Activated CD8-positive, alpha-beta memory T cell treated with anti-CD3 and anti-CD28 coated beads, Interleukin-2, amount 50 U/mL, for 1 hour (primary cell): ENCODE data around the gene MAGEE1.

Experiments
- DNase-seq: peaks from one replicate; pipeline ENCODE4 v3.0.0-alpha.2; 2020; ENCODE audit errors: extremely low read depth

Gene MAGEE1

DNA sequence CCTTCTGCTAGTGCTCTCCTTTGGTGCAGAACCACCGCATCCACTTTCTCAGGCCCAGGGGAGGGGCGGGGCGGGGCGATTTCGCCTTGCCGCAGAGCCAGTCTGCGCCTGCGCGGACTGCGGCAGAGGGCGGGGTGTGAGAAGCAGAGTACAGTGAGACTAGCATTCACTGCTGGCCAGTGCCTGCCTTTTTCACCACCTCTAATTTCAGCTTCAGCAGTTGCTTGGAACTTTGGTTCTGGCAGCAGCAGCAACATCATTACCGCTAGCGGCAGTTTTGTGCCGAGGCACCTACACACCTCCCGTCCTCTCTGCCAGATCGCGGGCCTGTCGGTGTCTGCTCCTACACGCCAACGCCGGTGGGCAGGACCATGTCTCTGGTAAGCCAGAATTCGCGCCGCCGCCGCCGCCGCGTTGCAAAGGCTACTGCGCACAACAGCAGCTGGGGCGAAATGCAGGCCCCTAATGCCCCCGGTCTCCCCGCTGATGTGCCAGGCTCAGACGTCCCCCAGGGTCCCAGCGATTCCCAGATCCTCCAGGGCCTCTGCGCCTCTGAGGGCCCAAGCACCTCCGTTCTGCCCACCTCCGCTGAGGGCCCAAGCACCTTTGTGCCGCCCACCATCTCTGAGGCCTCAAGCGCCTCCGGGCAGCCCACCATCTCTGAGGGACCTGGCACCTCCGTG is at the start of gene MAGEE1:
TSS of gene MAGEE1 (plus strand) at position 151 of the 683 bp plus-strand sequence. CDS start at position 372, 221 bp downstream.
- peak; percentile 36 for DNase-seq

DNA sequence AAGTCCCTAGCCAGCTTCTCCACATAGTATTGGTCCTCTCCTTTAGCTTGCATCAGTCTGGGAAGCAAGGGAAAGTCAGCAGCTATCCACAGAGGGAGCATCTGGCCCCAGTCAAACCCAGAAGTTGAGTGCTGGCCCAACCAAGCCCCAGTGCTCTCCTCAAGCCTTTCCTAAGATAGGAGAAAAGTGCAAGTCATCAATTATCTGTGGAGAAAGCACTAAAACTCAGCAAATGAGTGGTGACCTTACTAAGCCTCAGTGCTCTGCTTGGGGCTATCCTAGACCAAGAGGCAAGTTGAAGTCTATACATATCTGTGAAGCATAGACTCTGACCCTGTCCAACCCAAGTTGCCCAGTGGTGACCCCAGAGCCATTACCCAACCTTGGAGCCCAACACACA is 28.5 kb upstream of the MAGEE1 start:
- DNase-seq = no peak

DNA sequence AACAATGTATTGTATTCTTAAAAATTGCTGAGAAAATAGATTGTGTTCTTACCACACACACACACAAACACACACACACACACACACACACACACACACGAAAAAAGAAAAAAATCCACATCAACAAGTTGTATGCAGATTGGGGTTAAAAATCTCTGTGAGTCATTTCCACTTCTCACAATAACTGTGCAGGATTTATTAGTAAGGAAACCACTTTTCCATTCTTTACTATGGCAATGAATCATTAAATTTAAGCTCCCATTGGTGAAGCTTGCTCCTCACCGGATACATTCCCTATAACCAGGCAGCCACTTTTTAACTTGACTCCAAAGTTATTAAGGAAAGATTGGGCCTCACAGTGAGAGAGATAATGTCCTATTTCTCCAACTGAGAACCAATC is 19.7 kb upstream of the MAGEE1 start:
- DNase-seq = no peak

DNA sequence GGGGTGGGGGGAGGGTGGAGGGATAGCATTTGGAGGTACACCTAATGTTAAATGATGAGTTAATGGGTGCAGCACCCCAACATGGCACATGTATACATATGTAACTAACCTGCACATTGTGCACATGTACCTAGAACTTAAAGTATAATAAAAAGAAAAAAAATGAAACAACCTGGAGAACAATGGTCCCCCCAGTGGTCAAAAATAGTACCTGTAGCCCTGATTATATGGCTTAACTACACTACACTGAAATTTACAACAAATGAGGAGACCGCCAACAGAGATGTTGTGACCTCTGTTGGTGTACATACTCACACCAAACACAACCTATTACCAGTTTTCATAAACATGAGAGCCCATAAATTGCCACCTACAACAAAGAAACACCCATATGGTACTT is 7.3 kb upstream of the MAGEE1 start:
- DNase-seq = no peak

DNA sequence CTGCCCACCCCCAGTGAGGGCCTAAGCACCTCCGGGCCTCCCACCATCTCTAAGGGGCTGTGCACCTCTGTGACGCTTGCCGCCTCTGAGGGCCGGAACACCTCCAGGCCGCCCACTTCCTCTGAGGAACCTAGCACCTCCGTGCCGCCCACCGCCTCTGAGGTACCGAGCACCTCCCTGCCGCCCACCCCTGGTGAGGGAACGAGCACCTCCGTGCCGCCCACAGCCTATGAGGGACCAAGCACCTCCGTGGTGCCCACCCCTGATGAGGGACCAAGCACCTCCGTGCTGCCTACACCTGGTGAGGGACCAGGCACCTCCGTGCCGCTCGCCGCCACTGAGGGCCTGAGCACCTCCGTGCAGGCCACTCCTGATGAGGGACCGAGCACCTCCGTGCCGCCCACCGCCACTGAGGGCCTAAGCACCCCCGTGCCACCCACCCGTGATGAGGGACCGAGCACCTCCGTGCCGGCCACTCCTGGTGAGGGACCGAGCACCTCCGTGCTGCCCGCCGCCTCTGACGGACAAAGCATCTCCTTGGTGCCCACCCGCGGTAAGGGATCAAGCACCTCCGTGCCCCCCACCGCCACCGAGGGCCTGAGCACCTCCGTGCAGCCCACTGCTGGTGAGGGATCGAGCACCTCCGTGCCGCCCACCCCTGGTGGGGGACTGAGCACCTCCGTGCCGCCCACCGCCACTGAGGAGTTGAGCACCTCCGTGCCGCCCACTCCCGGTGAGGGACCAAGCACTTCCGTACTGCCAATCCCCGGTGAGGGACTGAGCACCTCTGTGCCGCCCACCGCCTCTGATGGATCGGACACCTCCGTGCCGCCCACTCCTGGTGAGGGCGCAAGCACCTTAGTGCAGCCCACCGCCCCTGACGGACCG is 977 bp downstream of the MAGEE1 start:
- no peak for DNase-seq

- no peak for DNase-seq
Measured at GRCh38 chrX:76433219-76433618, 5.7 kb downstream of the MAGEE1 start.

DNA sequence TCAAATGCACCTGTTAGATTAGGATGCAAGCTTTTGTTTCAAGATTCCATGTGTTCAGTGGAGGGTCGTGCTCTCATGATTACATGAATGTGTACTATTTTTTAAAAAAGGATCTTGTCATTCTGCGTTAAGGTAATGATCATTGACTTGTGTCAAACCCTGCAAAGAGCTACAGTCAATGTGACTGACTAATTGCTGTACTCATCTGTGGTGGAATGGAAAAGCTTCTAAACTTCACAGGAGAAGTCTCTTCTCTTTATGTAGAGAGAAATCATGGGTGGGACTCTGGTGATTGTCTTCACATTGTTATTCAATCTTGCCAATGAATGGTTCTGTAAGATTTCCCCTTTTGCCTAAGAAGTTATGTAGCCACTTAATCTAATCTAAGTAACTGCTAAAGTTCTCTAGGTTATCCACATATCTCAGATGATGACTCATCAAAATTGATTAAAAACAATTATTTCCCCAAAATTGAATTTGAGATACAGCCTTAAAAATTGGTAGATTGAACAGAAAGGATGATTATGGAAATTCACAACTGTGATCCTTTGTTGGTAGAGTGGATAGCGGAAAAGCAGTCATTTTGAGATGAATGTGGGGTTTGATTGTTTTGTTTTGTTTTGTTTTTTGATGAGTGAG is 6.7 kb downstream of the MAGEE1 start:
- no peak for DNase-seq

- no peak for DNase-seq
Measured at GRCh38 chrX:76439188-76439587, 11.7 kb downstream of the MAGEE1 start.

DNA sequence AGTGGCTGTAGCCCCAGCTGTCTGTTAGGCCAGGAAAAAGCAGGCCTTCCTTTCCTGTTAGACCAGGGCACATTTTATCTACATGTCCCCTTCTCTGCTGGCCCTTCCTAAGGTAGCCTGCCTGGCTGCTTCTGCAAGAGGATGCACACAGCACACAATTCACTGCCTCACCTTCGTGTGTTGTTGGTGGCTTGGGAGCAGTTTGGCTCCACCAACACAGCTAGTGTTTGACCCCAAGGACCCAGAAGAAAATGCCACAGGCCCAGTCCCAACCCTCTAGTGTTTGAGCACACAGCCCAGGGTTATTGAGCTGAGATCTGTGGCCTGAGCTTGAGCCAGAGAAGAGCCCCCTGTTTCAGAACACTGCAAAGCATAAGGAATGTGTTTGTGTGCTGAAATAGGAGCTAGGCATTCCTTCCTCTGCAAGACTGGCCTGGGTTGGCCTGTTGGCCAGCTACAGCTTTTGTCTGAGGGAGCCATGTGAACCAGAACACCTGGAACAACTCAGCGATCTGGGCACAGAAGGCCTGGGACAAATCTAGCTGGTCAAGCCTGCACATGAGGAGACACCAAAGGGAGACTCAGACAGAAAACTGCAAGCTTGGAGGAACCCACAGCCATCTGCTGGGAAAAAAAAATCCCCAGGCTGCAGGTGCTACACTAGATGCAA is 26.4 kb downstream of the MAGEE1 start:
- DNase-seq = no peak

- no peak for DNase-seq
Measured at GRCh38 chrX:76454456-76454927, 27.0 kb downstream of the MAGEE1 start.

DNA sequence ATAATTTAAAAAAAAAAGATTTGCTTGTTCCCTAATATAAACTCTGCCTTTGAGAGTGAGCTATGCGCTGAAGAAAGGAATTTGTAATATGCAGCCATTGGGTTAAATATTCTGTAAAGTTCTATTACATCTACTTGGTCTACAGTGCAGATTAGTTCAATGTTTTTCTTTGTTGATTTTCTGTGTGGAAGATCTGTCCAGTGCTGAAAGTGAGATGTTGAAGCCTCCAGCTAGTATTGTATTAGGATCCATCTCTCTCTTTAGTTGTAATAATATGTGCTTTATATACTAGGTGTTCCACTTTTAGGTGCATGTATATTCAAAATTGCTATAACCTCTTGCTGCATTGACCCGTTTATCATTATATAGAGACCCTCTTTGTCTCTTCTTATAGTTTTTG is 49.8 kb downstream of the MAGEE1 start:
- DNase-seq = no peak
